Calu3 (cell line): ENCODE data around the gene KLHL33. TPM values are rescaled to one million over a fixed set of nuclear protein-coding genes. Genes with fewer than 3 reads are reported as not detected.

Experiments used
- BruUV-seq: library from RNA; stranded (reverse); fragments of 400-500 nt; replicated peaks from 2 replicates; lab custom pipeline; 2021; lab: Mats Ljungman, UMichigan
- CTCF ChIA-PET: fragments of 300-600 bp; sonication (Branson Sonifier 250); formaldehyde crosslinking; loops from one replicate; lab custom pipeline; 2022; ENCODE audit warnings: antibody characterized with exemption; lab: Charles Lee
- DNase-seq: peaks from one replicate; pipeline ENCODE4 v3.0.0; 2022
- H3K27ac Mint-ChIP-seq: one replicate; pipeline ENCODE4 v1.8.0; 2022; ENCODE audit warnings: mixed read lengths; ENCODE audit not compliant: unreplicated experiment
- H3K27me3 Mint-ChIP-seq: one replicate; pipeline ENCODE4 v1.8.0; 2022; ENCODE audit warnings: mixed read lengths; ENCODE audit not compliant: unreplicated experiment
- H3K36me3 Mint-ChIP-seq: one replicate; pipeline ENCODE4 v1.8.0; 2022; ENCODE audit warnings: mild to moderate bottlenecking, moderate library complexity, mixed read lengths; ENCODE audit not compliant: insufficient read depth, unreplicated experiment
- H3K4me1 Mint-ChIP-seq: one replicate; pipeline ENCODE4 v1.8.0; 2022; ENCODE audit warnings: mild to moderate bottlenecking, low read depth, mixed read lengths; ENCODE audit not compliant: unreplicated experiment
- H3K4me3 Mint-ChIP-seq: one replicate; pipeline ENCODE4 v1.8.0; 2022; ENCODE audit warnings: mild to moderate bottlenecking, low read depth, moderate library complexity, mixed read lengths; ENCODE audit not compliant: unreplicated experiment
- H3K9me3 Mint-ChIP-seq: one replicate; pipeline ENCODE4 v1.8.0; 2022; ENCODE audit warnings: low read depth, mixed read lengths; ENCODE audit not compliant: unreplicated experiment
- CTCF ChIP-seq: fragments of 200-600 bp; IDR thresholded peaks from one replicate; pipeline ENCODE4 v1.8.0; 2022; ENCODE audit warnings: antibody characterized with exemption; ENCODE audit not compliant: unreplicated experiment
- intact Hi-C: fragments of 100-400 bp; cut with micrococcal nuclease; formaldehyde crosslinking; loops from one replicate; pipeline ENCODE4 v1.10.0; 2022; ENCODE audit not compliant: unreplicated experiment
- total RNA-seq: library from RNA; stranded (reverse); gene quantifications from 2 replicates; pipeline ENCODE4 v1.2.3, GENCODE V29; 2022

The KLHL33 gene
- total RNA-seq, 1 experiment from 2014 or later = not detected

- Mint-ChIP-seq H3K27ac (peak overlapping the region; percentile 60), H3K36me3 (peaks cover 6% of the 10 kb centered on the region), H3K27me3 (no peaks in the 10 kb centered on the region), H3K9me3 (no peaks in the 10 kb centered on the region), H3K4me1 (peaks cover 30% of the 10 kb centered on the region), H3K4me3 (peak overlapping the region; percentile 42)
- no peak for DNase-seq
- CTCF ChIA-PET = no interaction called here
- no TSS peak for BruUV-seq
- intact Hi-C loops = loop anchor here (2.0 to 5.0 kb wide), 5 partner anchors 41 to 263 kb away; partner anchors contain the start of genes PARP2, PIP4P1 and RNASE4
- TF ChIP-seq CTCF = no peak
These were observed 16.5 kb downstream of the KLHL33 start for GRCh38 chr14:20419419-20419818.

- intact Hi-C loops = loop anchor here (2.0 to 5.0 kb wide), 5 partner anchors 42 to 264 kb away; partner anchors contain the start of genes PARP2, PIP4P1 and RNASE4
- Mint-ChIP-seq H3K4me1 (peaks cover 28% of the 10 kb centered on the region), H3K27me3 (no peaks in the 10 kb centered on the region), H3K9me3 (no peaks in the 10 kb centered on the region), H3K27ac (peak overlapping the region; percentile 60), H3K4me3 (peak overlapping the region; percentile 42), H3K36me3 (peaks cover 10% of the 10 kb centered on the region)
- no peak for TF ChIP-seq CTCF
- CTCF ChIA-PET = no interaction called here
- no TSS peak for BruUV-seq
- DNase-seq = peak; percentile 43
These were observed 17.5 kb downstream of the KLHL33 start for GRCh38 chr14:20418501-20418909.

- Mint-ChIP-seq H3K4me1 (peaks cover 28% of the 10 kb centered on the region), H3K27ac (peak overlapping the region; percentile 60), H3K27me3 (no peaks in the 10 kb centered on the region), H3K9me3 (no peaks in the 10 kb centered on the region), H3K4me3 (peak overlapping the region; percentile 42), H3K36me3 (peaks cover 20% of the 10 kb centered on the region)
- CTCF ChIA-PET = interaction anchor here (0.6 to 0.9 kb wide), 2 partner anchors 38 to 266 kb away, joined by 3 to 6 read pairs; partner anchors contain the start of gene APEX1
- intact Hi-C loops = loop anchor here (2.0 to 5.0 kb wide), 5 partner anchors 43 to 265 kb away; partner anchors contain the start of genes PARP2, PIP4P1 and RNASE4
- TF ChIP-seq CTCF = no peak
- no TSS peak for BruUV-seq
- no peak for DNase-seq
These were observed 18.4 kb downstream of the KLHL33 start for GRCh38 chr14:20417250-20418186.

- Mint-ChIP-seq H3K36me3 (peaks cover 25% of the 10 kb centered on the region), H3K9me3 (no peaks in the 10 kb centered on the region), H3K4me1 (peaks cover 31% of the 10 kb centered on the region), H3K4me3 (no peak overlapping the region), H3K27ac (peak overlapping the region; percentile 18), H3K27me3 (no peaks in the 10 kb centered on the region)
- CTCF ChIA-PET = interaction anchor here (1.0 to 2.1 kb wide), 5 partner anchors 39 to 190 kb away, joined by 4 to 14 read pairs (median 6); partner anchors contain the start of genes APEX1, OSGEP, PARP2 and PIP4P1
- intact Hi-C loops = loop anchor here (5.0 kb wide), 4 partner anchors 74 to 266 kb away; partner anchors contain the start of genes PARP2 and RNASE4
- BruUV-seq = no TSS peak
- no peak for DNase-seq
- no peak for TF ChIP-seq CTCF
These were observed 19.7 kb downstream of the KLHL33 start for GRCh38 chr14:20416223-20416622.
